GM12878 (cell line): Measurements from ENCODE around the gene FDPS.
"Not testable (repeated sequence)": the region's sequence is repeated elsewhere in the genome, so short reads cannot be mapped to it uniquely, and the experiment has no call there.

Source experiments
- CBX5 ChIP-seq: sonication (generic); IDR thresholded peaks from 2 replicates; pipeline ENCODE4 v1.6.1; 2016; ENCODE audit warnings: low read depth, moderate library complexity, mild to moderate bottlenecking, inconsistent platforms
- CTCF ChIP-seq, 3 experiments: IDR thresholded peaks in 2 of 3; conservative IDR thresholded peaks in 1 of 3; 2 replicates each; pipeline ENCODE4 v1.5.1; 2011; ENCODE audit warnings: low read depth in 3 of 3, low read length in 3 of 3, mild to moderate bottlenecking in 3 of 3, control low read depth in 2 of 3, moderate library complexity in 2 of 3, inconsistent platforms in 1 of 3, mixed read lengths in 1 of 3; ENCODE audit not compliant: control insufficient read depth in 2 of 3, insufficient read depth in 1 of 3; ENCODE audit errors: extremely low read depth in 1 of 3
- ETV6 ChIP-seq, 2 experiments: fragments of 450-650 bp in 1 of 2; IDR thresholded peaks in 1 of 2; conservative IDR thresholded peaks in 1 of 2; 2 replicates each; pipeline ENCODE4 v1.6.1; 2014; ENCODE audit warnings: antibody characterized with exemption in 1 of 2, borderline replicate concordance in 1 of 2, low read depth in 1 of 2, mild to moderate bottlenecking in 1 of 2, moderate library complexity in 1 of 2
- KDM1A ChIP-seq: fragments of 200-600 bp; sonication (generic); IDR thresholded peaks from 2 replicates; pipeline ENCODE4 v1.6.1; 2016; ENCODE audit warnings: borderline replicate concordance
- MTA3 ChIP-seq: IDR thresholded peaks from 2 replicates; pipeline ENCODE4 v1.6.1; 2012; ENCODE audit warnings: low read length, inconsistent platforms, borderline replicate concordance
- MXI1 ChIP-seq: fragments of 150-350 bp; IDR thresholded peaks from 2 replicates; pipeline ENCODE4 v1.6.1; 2011; ENCODE audit warnings: low read depth, mild to moderate bottlenecking, inconsistent platforms, low read length, improper control_type of control experiment
- RAD21 ChIP-seq: IDR thresholded peaks from 2 replicates; pipeline ENCODE4 v1.6.1; 2011; ENCODE audit warnings: mild to moderate bottlenecking, low read depth, low read length, moderate library complexity; ENCODE audit not compliant: insufficient read depth
- SIN3A ChIP-seq: IDR thresholded peaks from 2 replicates; pipeline ENCODE4 v1.6.1; 2012; ENCODE audit warnings: low read depth, low read length, improper control_type of control experiment
- SP1 ChIP-seq: IDR thresholded peaks from one replicate; pipeline ENCODE4 v1.6.1; 2011; ENCODE audit warnings: low read depth, low read length
- SREBF2 ChIP-seq: IDR thresholded peaks from 2 replicates; pipeline ENCODE4 v1.6.1; 2012; ENCODE audit warnings: mild to moderate bottlenecking, low read length
- ZNF217 ChIP-seq: fragments of 450-650 bp; IDR thresholded peaks from 2 replicates; pipeline ENCODE4 v1.6.1; 2017; ENCODE audit warnings: antibody characterized with exemption, mild to moderate bottlenecking

- not testable (repeated sequence) for TF ChIP-seq SP1; MTA3; CTCF (IDR thresholded peaks at IDR 0.05 in 2 of 3, conservative IDR thresholded peaks at IDR 0.05 in 1 of 3; ENCODE audit: control insufficient read depth in 2 of 3, extremely low read depth in 1 of 3, insufficient read depth in 1 of 3, low read depth in 3 of 3, low read length in 3 of 3); RAD21; SIN3A; ZNF217; ETV6 (conservative IDR thresholded peaks at IDR 0.05 in 1 of 2, IDR thresholded peaks at IDR 0.05 in 1 of 2; ENCODE audit: borderline replicate concordance in 1 of 2, low read depth in 1 of 2); SREBF2; MXI1; CBX5; KDM1A
Observed at GRCh38 chr1:155328856-155329255, 20.2 kb downstream of the FDPS start.
